B cell (primary cell): ENCODE measurements around the gene TENT4B. TPM values are rescaled to one million over a fixed set of nuclear protein-coding genes. Genes with fewer than 3 reads are reported as not detected.

ENCODE experiments used
- ATAC-seq: fragments of 200-7000 bp; cut with Tn5 transposase; one replicate; pipeline ENCODE4 v1.10.0; 2021; ENCODE audit warnings: low read depth, mild to moderate bottlenecking, moderate number of reproducible peaks, moderate library complexity
- CTCF ChIA-PET: fragments of 350-600 bp; sonication (Branson Sonifier 250); formaldehyde crosslinking; loops from one replicate; lab custom pipeline; 2021; ENCODE audit warnings: antibody characterized with exemption, inconsistent platforms; lab: Charles Lee
- POLR2A ChIA-PET: fragments of 350-600 bp; sonication (Branson Sonifier 250); formaldehyde crosslinking; loops from one replicate; lab custom pipeline; 2021; ENCODE audit warnings: antibody characterized with exemption; lab: Charles Lee
- DNase-seq: peaks from one replicate; pipeline ENCODE4 v3.0.0; 2013
- H2AFZ ChIP-seq: 2 replicates; pipeline ENCODE4 v1.6.1; 2012; ENCODE audit warnings: mild to moderate bottlenecking, low read depth, low read length; ENCODE audit not compliant: insufficient read depth, poor library complexity, severe bottlenecking
- H3K27ac ChIP-seq, 2 donors: 1 replicate in 1 of 2; 2 replicates in 1 of 2; pipeline ENCODE4 v1.5.1; 2012 to 2013; ENCODE audit warnings: low read length in 2 of 2, mild to moderate bottlenecking in 2 of 2, moderate library complexity in 1 of 2
- H3K27me3 ChIP-seq, 4 experiments: fragments of 200-600 bp in 1 of 4; sonication (generic) in 1 of 4; replicated peaks in 1 of 4; 1 replicate in 2 of 4; 2 replicates in 2 of 4; pipeline versions ENCODE4 v1.6.1 to v1.7.0; 2013 to 2016; ENCODE audit warnings: low read length in 3 of 4, mild to moderate bottlenecking in 2 of 4, mixed read lengths in 1 of 4, moderate library complexity in 1 of 4; ENCODE audit not compliant: insufficient read depth in 4 of 4, control insufficient read depth in 3 of 4; ENCODE audit errors: control extremely low read depth in 1 of 4
- H3K36me3 ChIP-seq, 2 experiments: replicated peaks in 1 of 2; 1 replicate in 1 of 2; 2 replicates in 1 of 2; pipeline versions ENCODE4 v1.6.1 to v1.7.1; 2013; ENCODE audit warnings: low read length in 1 of 2; ENCODE audit not compliant: insufficient read depth in 2 of 2, control insufficient read depth in 1 of 2; ENCODE audit errors: control extremely low read depth in 1 of 2, extremely low read depth in 1 of 2
- H3K4me1 ChIP-seq, 2 donors: fragments of 200-600 bp in 1 of 2; sonication (generic) in 1 of 2; 1 replicate in 1 of 2; 2 replicates in 1 of 2; pipeline versions ENCODE4 v1.5.1 to v1.6.1; 2013 to 2017; ENCODE audit warnings: low read length in 2 of 2; ENCODE audit not compliant: control insufficient read depth in 2 of 2, insufficient read depth in 2 of 2
- H3K4me2 ChIP-seq: replicated peaks from 2 replicates; pipeline ENCODE3; 2012; ENCODE audit warnings: mild to moderate bottlenecking, low read depth, low read length; ENCODE audit not compliant: poor library complexity, severe bottlenecking
- H3K4me3 ChIP-seq, 5 experiments: fragments of 200-600 bp in 1 of 5; sonication (generic) in 1 of 5; 1 replicate in 3 of 5; 2 replicates in 2 of 5; pipeline versions ENCODE4 v1.5.1 to v1.7.0; 2011 to 2016; ENCODE audit warnings: low read length in 4 of 5, mild to moderate bottlenecking in 4 of 5, low read depth in 2 of 5, control low read depth in 1 of 5, moderate library complexity in 1 of 5; ENCODE audit not compliant: insufficient read depth in 1 of 5; ENCODE audit errors: control extremely low read depth in 1 of 5, extremely low read depth in 1 of 5
- H3K79me2 ChIP-seq: fragments of 200-600 bp; sonication (generic); one replicate; pipeline ENCODE4 v1.6.0; 2016; ENCODE audit warnings: low read length; ENCODE audit not compliant: control insufficient read depth, insufficient read depth
- H3K9ac ChIP-seq: fragments of 200-600 bp; sonication (generic); 2 replicates; pipeline ENCODE4 v1.6.1; 2017; ENCODE audit warnings: mild to moderate bottlenecking, low read length, moderate library complexity
- H3K9me3 ChIP-seq, 3 donors: one replicate each; pipeline versions ENCODE4 v1.6.1 to v1.7.1; 2013; ENCODE audit warnings: low read length in 2 of 3; ENCODE audit not compliant: control insufficient read depth in 2 of 3, insufficient read depth in 1 of 3; ENCODE audit errors: control extremely low read depth in 1 of 3
- H4K20me1 ChIP-seq: 2 replicates; pipeline ENCODE4 v1.6.0; 2012; ENCODE audit warnings: mild to moderate bottlenecking, low read length; ENCODE audit not compliant: insufficient read depth, control insufficient read depth, poor library complexity, severe bottlenecking
- H3K27ac Mint-ChIP-seq: one replicate; pipeline ENCODE4 v1.8.0; 2021; ENCODE audit warnings: mixed read lengths
- H3K27me3 Mint-ChIP-seq: one replicate; pipeline ENCODE4 v1.8.0; 2021; ENCODE audit warnings: mixed read lengths
- H3K4me1 Mint-ChIP-seq: one replicate; pipeline ENCODE4 v1.8.0; 2021; ENCODE audit warnings: mixed read lengths
- H3K4me3 Mint-ChIP-seq: one replicate; pipeline ENCODE4 v1.8.0; 2021; ENCODE audit warnings: mixed read lengths
- H3K9me3 Mint-ChIP-seq: one replicate; pipeline ENCODE4 v1.8.0; 2022; ENCODE audit warnings: mixed read lengths; ENCODE audit not compliant: insufficient read depth
- CTCF ChIP-seq: fragments of 200-600 bp; IDR thresholded peaks from one replicate; pipeline ENCODE4 v1.8.0; 2022; ENCODE audit warnings: antibody characterized with exemption, mild to moderate bottlenecking
- EZH2 ChIP-seq: IDR thresholded peaks from 2 replicates; pipeline ENCODE4 v1.6.1; 2012; ENCODE audit warnings: borderline replicate concordance, low read depth, mild to moderate bottlenecking, moderate library complexity, low read length; ENCODE audit not compliant: insufficient read depth, poor library complexity, severe bottlenecking
- WGBS: methylation state at CpG from one replicate; pipeline ENCODE4 v1.1.5; 2013; ENCODE audit warnings: missing lambda C conversion rate; ENCODE audit not compliant: insufficient coverage; 5-methylcytosine and 5-hydroxymethylcytosine counted together
- intact Hi-C: fragments of 100-400 bp; cut with micrococcal nuclease; formaldehyde crosslinking; loops from one replicate; pipeline ENCODE4 v1.10.0; 2022
- polyA plus RNA-seq: library from polyadenylated mRNA; depleted of rRNA; stranded (reverse); fragments of >200 nt; gene quantifications from 2 replicates; pipeline ENCODE4 v1.2.3, GENCODE V29; 2012
- total RNA-seq, 2 donors: library from RNA; stranded (reverse); fragments of 120-200 nt in 1 of 2; gene quantifications; 1 replicate in 1 of 2; 2 replicates in 1 of 2; pipeline versions ENCODE4 v1.2.3 to v1.2.4, GENCODE V29; 2013 to 2022

Gene TENT4B
- total and polyA plus RNA-seq, 2 donors (not counting 1 experiment from before 2014, with no cell fraction given), result 6.1 to 17.1 TPM

DNA sequence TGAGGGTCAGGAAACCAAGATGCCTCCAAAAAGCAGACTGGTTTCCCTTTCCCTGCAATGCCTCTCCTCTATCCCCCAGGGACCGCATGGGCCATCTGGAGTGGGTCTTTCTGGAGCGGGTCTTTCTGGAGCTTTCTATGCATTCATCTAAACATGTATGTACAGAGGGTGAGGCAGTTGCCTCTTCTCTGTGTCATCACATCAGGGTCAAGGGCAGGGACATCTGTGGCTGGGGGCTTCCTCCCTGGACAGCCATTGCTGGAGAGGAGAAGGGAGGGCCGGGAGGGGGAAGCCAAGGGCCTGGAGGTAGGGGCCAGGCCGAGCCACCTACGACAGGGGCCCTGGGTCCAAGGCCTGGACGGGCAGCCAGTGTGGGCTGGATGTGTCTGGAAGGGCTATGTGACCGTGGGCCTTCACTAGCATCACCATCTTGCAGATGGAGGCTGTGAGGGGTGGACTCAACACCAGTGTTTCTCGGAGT is 114.1 kb downstream of the TENT4B start:
- Histone ChIP-seq H3K4me2 (peak overlapping the region; percentile 80), H3K9ac (peak overlapping the region; percentile 68), H3K27me3 (no peaks in the 10 kb centered on the region), H3K4me1 (peaks cover 35 to 46% of the 10 kb centered on the region in 2 donors), H4K20me1 (no peaks in the 10 kb centered on the region), H3K27ac (peak overlapping the region; percentile 43 to 79), H3K4me3 (peak overlapping the region; percentile 56 to 68 (median 59)), H3K79me2 (peaks cover 34% of the 10 kb centered on the region), H2AFZ (peak overlapping the region; percentile 68), H3K36me3 (no peaks in the 10 kb centered on the region), H3K9me3 (no peaks in the 10 kb centered on the region)
- peaks cover 64% of the 10 kb centered on the region for H3K4me1 Mint-ChIP-seq
- H3K9me3 Mint-ChIP-seq, result no peaks in the 10 kb centered on the region
- H3K27ac Mint-ChIP-seq, result peak overlapping the region; percentile 97
- ChIA-PET CTCF (interaction anchor here (1.4 to 8.5 kb wide), 6 partner anchors 9 to 88 kb away, joined by 4 to 63 read pairs (median 26); no protein-coding TSS in a partner anchor), POLR2A (interaction anchor here (0.7 to 2.7 kb wide), 2 partner anchors 8 to 41 kb away, joined by 8 to 17 read pairs; no protein-coding TSS in a partner anchor)
- DNase-seq (no peak), ATAC-seq (no peak)
- 71% methylated on average over 6 of the region's 8 CpGs for WGBS
- peak overlapping the region; percentile 90 for H3K4me3 Mint-ChIP-seq
- intact Hi-C loops, result loop anchor here (5.0 kb wide), 2 partner anchors 50 to 115 kb away; partner anchors contain the start of gene TENT4B
- H3K27me3 Mint-ChIP-seq, result no peaks in the 10 kb centered on the region
- no peak for TF ChIP-seq EZH2
- TF ChIP-seq CTCF, result no peak

DNA sequence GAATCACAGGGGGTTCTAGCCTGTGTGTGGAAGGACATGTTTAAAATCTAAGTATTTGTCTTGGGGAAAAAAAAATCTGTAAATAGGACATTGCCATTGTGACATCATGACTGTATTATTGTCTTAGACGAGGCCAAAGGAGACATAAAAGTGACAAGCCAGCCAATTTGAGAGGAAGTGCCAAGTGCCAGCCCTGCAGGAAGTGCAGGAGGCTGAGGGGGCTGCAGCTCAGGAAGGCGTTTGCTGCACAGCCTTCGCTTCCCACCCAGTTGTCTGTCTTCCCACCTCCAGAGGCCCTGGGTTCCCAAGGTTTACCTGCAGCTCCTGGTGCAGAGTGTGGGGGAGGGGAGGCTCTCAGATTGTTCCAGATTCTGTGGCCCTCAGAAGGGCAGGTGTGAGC is 114.5 kb downstream of the TENT4B start:
- Histone ChIP-seq H3K36me3 (no peaks in the 10 kb centered on the region), H3K9ac (peak overlapping the region; percentile 68), H3K27ac (peak overlapping the region in 1 of 2 donors; percentile 79), H3K4me1 (peaks cover 40 to 50% of the 10 kb centered on the region in 2 donors), H3K4me3 (peak overlapping the region in 4 of 5 experiments; percentile 57 to 68 (median 60)), H3K9me3 (no peaks in the 10 kb centered on the region), H4K20me1 (no peaks in the 10 kb centered on the region), H3K27me3 (no peaks in the 10 kb centered on the region), H3K79me2 (peaks cover 36% of the 10 kb centered on the region), H3K4me2 (peak overlapping the region; percentile 80), H2AFZ (peak overlapping the region; percentile 68)
- Mint-ChIP-seq H3K27ac (peak overlapping the region; percentile 97), H3K9me3 (no peaks in the 10 kb centered on the region), H3K27me3 (no peaks in the 10 kb centered on the region), H3K4me3 (peak overlapping the region; percentile 90), H3K4me1 (peaks cover 69% of the 10 kb centered on the region)
- ChIA-PET CTCF (interaction anchor here (1.4 to 8.5 kb wide), 4 partner anchors 14 to 88 kb away, joined by 4 to 46 read pairs (median 9); no protein-coding TSS in a partner anchor), POLR2A (interaction anchor here (0.7 to 2.7 kb wide), 2 partner anchors 7 to 19 kb away, joined by 4 to 17 read pairs; no protein-coding TSS in a partner anchor)
- intact Hi-C loops, result loop anchor here (5.0 kb wide), 2 partner anchors 50 to 115 kb away; partner anchors contain the start of gene TENT4B
- ATAC-seq (no peak), DNase-seq (no peak)
- no peak for TF ChIP-seq CTCF
- WGBS, result 0% methylated on average over 1 of the region's 3 CpGs
